Neural cell (in vitro differentiated cells): ENCODE measurements around the gene STARD9. TPM values are rescaled to one million over a fixed set of nuclear protein-coding genes. Genes with fewer than 3 reads are reported as not detected.

ENCODE experiments used
- H2AFZ ChIP-seq: fragments of 200-600, 300-800 bp; sonication (generic), shearing (Covaris generic); 2 replicates; pipeline ENCODE4 v1.6.0; 2014; ENCODE audit warnings: low read depth, mild to moderate bottlenecking, antibody characterized with exemption, low read length, moderate library complexity
- H3F3A ChIP-seq: fragments of 200-600 bp; shearing (Covaris generic); 2 replicates; pipeline ENCODE4 v1.6.1; 2016; ENCODE audit warnings: mild to moderate bottlenecking, moderate library complexity, mixed read lengths, antibody characterized with exemption, low read length; ENCODE audit not compliant: insufficient read depth, poor library complexity, severe bottlenecking
- H3K27ac ChIP-seq: fragments of 200-600, 300-800 bp; sonication (generic), shearing (Covaris generic); 2 replicates; pipeline ENCODE4 v1.5.1; 2014; ENCODE audit warnings: mild to moderate bottlenecking, low read length, moderate library complexity
- H3K27me3 ChIP-seq: fragments of 300-800, 200-600 bp; sonication (generic), shearing (Covaris generic); 2 replicates; pipeline ENCODE4 v1.6.0; 2014; ENCODE audit warnings: mild to moderate bottlenecking, low read depth, low read length, moderate library complexity; ENCODE audit not compliant: insufficient read depth
- H3K36me3 ChIP-seq: fragments of 300-800, 200-600 bp; sonication (generic), shearing (Covaris generic); 2 replicates; pipeline ENCODE4 v1.5.1; 2014; ENCODE audit warnings: mild to moderate bottlenecking, antibody characterized with exemption, low read length, moderate library complexity; ENCODE audit not compliant: insufficient read depth
- H3K4me2 ChIP-seq: fragments of 300-800, 200-600 bp; sonication (generic), shearing (Covaris generic); 2 replicates; pipeline ENCODE4 v1.6.0; 2014; ENCODE audit warnings: mild to moderate bottlenecking, low read length
- H3K4me3 ChIP-seq: fragments of 300-800, 200-600 bp; sonication (generic), shearing (Covaris generic); 2 replicates; pipeline ENCODE4 v1.5.1; 2014; ENCODE audit warnings: mild to moderate bottlenecking, low read length, moderate library complexity
- H3K79me2 ChIP-seq: fragments of 200-600 bp; shearing (Covaris generic); replicated peaks from 2 replicates; pipeline ENCODE4 v1.6.0; 2014; ENCODE audit warnings: mild to moderate bottlenecking, low read length, moderate library complexity; ENCODE audit not compliant: insufficient read depth
- H3K9ac ChIP-seq: fragments of 300-800, 200-600 bp; sonication (generic), shearing (Covaris generic); 2 replicates; pipeline ENCODE4 v1.6.1; 2016; ENCODE audit warnings: mild to moderate bottlenecking, low read length, mixed read lengths
- H3K9me2 ChIP-seq: fragments of 200-600 bp; shearing (Covaris generic); 2 replicates; pipeline ENCODE4 v1.6.1; 2016; ENCODE audit warnings: mild to moderate bottlenecking, low read length, mixed read lengths; ENCODE audit not compliant: insufficient read depth
- H3K9me3 ChIP-seq: fragments of 200-600, 300-800 bp; sonication (generic), shearing (Covaris generic); 2 replicates; pipeline ENCODE4 v1.6.1; 2016; ENCODE audit warnings: mild to moderate bottlenecking, mixed run types, low read length, moderate library complexity, mixed read lengths
- H4K20me1 ChIP-seq: fragments of 200-600 bp; shearing (Covaris generic); 2 replicates; pipeline ENCODE4 v1.6.1; 2016; ENCODE audit warnings: mild to moderate bottlenecking, mixed run types; ENCODE audit not compliant: insufficient read depth
- EP300 ChIP-seq: fragments of 450-650 bp; conservative IDR thresholded peaks from 2 replicates; pipeline ENCODE4 v1.6.1; 2014; ENCODE audit warnings: antibody characterized with exemption, mild to moderate bottlenecking, moderate library complexity; ENCODE audit not compliant: poor library complexity, severe bottlenecking
- EZH2 ChIP-seq: fragments of 200-600, 300-800 bp; shearing (Covaris generic), sonication (generic); IDR thresholded peaks from 2 replicates; pipeline ENCODE4 v1.6.1; 2014; ENCODE audit warnings: antibody characterized with exemption, low read length, borderline replicate concordance, mild to moderate bottlenecking; ENCODE audit not compliant: insufficient read depth, poor library complexity, severe bottlenecking
- MXI1 ChIP-seq: fragments of 450-650 bp; conservative IDR thresholded peaks from 2 replicates; pipeline ENCODE4 v1.6.1; 2014; ENCODE audit warnings: antibody characterized with exemption, mild to moderate bottlenecking; ENCODE audit not compliant: poor library complexity, severe bottlenecking
- POLR2AphosphoS5 ChIP-seq: IDR thresholded peaks from 2 replicates; pipeline ENCODE4 v1.6.1; 2012
- RAD21 ChIP-seq: fragments of 450-650 bp; conservative IDR thresholded peaks from 2 replicates; pipeline ENCODE4 v1.6.1; 2014; ENCODE audit warnings: antibody characterized with exemption, mild to moderate bottlenecking, moderate library complexity
- SMC3 ChIP-seq: fragments of 450-650 bp; conservative IDR thresholded peaks from 2 replicates; pipeline ENCODE4 v1.6.1; 2014; ENCODE audit warnings: antibody characterized with exemption, mild to moderate bottlenecking, moderate library complexity; ENCODE audit not compliant: poor library complexity
- TAF1 ChIP-seq: IDR thresholded peaks from 2 replicates; pipeline ENCODE4 v1.6.1; 2012; ENCODE audit warnings: low read depth
- polyA plus RNA-seq: library from polyadenylated mRNA; depleted of rRNA; stranded (reverse); fragments of >200 nt; gene quantifications from 2 replicates; pipeline ENCODE4 v1.2.3, GENCODE V29; 2014
- TF ChIP-seq, protein P1 (sequence below): IDR thresholded peaks from 2 replicates; pipeline ENCODE4 v1.6.1; 2012; ENCODE audit warnings: borderline replicate concordance
- TF ChIP-seq, protein P2 (sequence below): fragments of 450-650 bp; IDR thresholded peaks from 2 replicates; pipeline ENCODE4 v1.5.1; 2014; ENCODE audit warnings: antibody characterized with exemption, mild to moderate bottlenecking, moderate library complexity; ENCODE audit not compliant: poor library complexity, severe bottlenecking

Gene STARD9
- polyA plus RNA-seq, 1 donor from 2014 or later: 6.4 TPM

DNA sequence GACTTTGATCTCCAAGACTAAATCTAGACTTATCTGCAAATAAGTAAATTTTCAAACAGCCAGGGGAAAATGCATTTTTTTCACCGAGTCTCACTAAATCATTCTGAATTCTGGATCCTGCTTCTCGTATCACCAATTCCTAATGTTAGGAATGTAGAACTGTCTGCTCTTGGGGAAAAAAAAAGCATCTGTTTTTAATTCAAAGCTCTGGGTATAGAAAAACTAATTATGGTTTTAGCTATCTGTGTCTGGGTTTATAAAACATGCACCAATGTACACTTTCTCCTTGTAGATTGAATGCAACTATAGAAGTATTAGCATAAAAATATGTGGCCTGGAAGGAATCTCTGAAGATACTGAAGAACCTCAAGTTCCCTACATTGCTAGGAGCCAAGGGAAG, 166.3 kb downstream of the STARD9 start (continued):
- TF ChIP-seq, protein P1, sequence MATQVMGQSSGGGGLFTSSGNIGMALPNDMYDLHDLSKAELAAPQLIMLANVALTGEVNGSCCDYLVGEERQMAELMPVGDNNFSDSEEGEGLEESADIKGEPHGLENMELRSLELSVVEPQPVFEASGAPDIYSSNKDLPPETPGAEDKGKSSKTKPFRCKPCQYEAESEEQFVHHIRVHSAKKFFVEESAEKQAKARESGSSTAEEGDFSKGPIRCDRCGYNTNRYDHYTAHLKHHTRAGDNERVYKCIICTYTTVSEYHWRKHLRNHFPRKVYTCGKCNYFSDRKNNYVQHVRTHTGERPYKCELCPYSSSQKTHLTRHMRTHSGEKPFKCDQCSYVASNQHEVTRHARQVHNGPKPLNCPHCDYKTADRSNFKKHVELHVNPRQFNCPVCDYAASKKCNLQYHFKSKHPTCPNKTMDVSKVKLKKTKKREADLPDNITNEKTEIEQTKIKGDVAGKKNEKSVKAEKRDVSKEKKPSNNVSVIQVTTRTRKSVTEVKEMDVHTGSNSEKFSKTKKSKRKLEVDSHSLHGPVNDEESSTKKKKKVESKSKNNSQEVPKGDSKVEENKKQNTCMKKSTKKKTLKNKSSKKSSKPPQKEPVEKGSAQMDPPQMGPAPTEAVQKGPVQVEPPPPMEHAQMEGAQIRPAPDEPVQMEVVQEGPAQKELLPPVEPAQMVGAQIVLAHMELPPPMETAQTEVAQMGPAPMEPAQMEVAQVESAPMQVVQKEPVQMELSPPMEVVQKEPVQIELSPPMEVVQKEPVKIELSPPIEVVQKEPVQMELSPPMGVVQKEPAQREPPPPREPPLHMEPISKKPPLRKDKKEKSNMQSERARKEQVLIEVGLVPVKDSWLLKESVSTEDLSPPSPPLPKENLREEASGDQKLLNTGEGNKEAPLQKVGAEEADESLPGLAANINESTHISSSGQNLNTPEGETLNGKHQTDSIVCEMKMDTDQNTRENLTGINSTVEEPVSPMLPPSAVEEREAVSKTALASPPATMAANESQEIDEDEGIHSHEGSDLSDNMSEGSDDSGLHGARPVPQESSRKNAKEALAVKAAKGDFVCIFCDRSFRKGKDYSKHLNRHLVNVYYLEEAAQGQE: no peak
- TF ChIP-seq RAD21 (no peak), MXI1 (no peak)

DNA sequence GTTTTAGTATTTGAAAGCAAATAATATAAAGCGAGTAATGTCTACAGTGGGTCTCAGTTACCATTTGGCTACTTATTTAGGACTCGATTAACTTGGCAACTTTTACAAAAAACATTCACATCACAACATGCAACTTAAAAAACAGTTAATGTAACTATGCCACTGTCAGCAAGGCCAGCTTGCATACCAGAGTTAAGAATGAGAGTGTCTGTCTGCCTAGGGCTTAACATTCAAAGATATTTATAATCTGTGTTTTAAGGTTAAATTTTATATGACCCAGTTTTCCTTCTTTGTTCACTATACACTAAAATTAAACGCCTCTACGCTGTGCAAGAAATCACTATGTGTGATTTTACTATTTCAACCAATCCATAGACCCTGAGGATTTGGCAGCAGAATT, 166.7 kb downstream of the STARD9 start:
- H3K9me3 ChIP-seq: no peaks in the 10 kb centered on the region
- H2AFZ ChIP-seq: no peak overlapping the region
- no peak overlapping the region for H3K4me2 ChIP-seq
- H3K79me2 ChIP-seq: peaks cover 2% of the 10 kb centered on the region
- H3K9ac ChIP-seq: no peak overlapping the region
- no peak overlapping the region for H3K27ac ChIP-seq
- H3F3A ChIP-seq: no peaks in the 10 kb centered on the region
- H3K9me2 ChIP-seq: no peaks in the 10 kb centered on the region
- no peaks in the 10 kb centered on the region for H3K27me3 ChIP-seq
- TF ChIP-seq RAD21 (no peak), EZH2 (no peak), EP300 (no peak), POLR2AphosphoS5 (no peak), TAF1 (no peak)
- H4K20me1 ChIP-seq: no peaks in the 10 kb centered on the region
- H3K4me3 ChIP-seq: no peak overlapping the region
- no peaks in the 10 kb centered on the region for H3K36me3 ChIP-seq

DNA sequence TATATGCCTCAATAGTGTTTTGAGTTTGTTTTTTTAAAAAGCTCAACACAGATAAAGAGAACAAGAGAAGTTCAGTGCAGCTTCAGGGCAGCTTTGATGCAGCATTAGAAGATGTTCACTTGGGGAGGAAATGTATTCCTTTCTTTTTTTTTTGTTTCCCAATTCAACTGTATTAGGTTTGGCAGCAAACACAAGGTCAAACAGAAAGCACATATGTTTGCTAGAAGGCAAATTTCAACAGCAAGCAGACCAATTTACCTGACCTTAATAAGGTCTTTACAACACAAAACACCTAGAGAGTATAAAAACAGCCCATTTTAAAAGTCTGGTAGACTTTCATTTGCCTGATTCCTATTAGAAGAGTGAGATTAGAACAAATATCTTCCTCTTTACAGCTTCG, 168.8 kb downstream of the STARD9 start:
- H3K27ac ChIP-seq: no peak overlapping the region
- H3K9ac ChIP-seq: no peak overlapping the region
- no peaks in the 10 kb centered on the region for H3F3A ChIP-seq
- H3K4me3 ChIP-seq: no peak overlapping the region
- no peak overlapping the region for H2AFZ ChIP-seq
- H4K20me1 ChIP-seq: no peaks in the 10 kb centered on the region
- H3K36me3 ChIP-seq: no peaks in the 10 kb centered on the region
- no peak overlapping the region for H3K4me2 ChIP-seq
- no peaks in the 10 kb centered on the region for H3K9me3 ChIP-seq
- TF ChIP-seq POLR2AphosphoS5: no peak
- TF ChIP-seq, protein P1: no peak
- no peak for TF ChIP-seq RAD21
- TF ChIP-seq SMC3: no peak
- no peak for TF ChIP-seq TAF1
- TF ChIP-seq, protein P2, sequence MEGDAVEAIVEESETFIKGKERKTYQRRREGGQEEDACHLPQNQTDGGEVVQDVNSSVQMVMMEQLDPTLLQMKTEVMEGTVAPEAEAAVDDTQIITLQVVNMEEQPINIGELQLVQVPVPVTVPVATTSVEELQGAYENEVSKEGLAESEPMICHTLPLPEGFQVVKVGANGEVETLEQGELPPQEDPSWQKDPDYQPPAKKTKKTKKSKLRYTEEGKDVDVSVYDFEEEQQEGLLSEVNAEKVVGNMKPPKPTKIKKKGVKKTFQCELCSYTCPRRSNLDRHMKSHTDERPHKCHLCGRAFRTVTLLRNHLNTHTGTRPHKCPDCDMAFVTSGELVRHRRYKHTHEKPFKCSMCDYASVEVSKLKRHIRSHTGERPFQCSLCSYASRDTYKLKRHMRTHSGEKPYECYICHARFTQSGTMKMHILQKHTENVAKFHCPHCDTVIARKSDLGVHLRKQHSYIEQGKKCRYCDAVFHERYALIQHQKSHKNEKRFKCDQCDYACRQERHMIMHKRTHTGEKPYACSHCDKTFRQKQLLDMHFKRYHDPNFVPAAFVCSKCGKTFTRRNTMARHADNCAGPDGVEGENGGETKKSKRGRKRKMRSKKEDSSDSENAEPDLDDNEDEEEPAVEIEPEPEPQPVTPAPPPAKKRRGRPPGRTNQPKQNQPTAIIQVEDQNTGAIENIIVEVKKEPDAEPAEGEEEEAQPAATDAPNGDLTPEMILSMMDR: no peak
- no peak for TF ChIP-seq EP300
- no peak for TF ChIP-seq EZH2
- no peak for TF ChIP-seq MXI1
- H3K79me2 ChIP-seq: no peaks in the 10 kb centered on the region
- no peaks in the 10 kb centered on the region for H3K9me2 ChIP-seq
- H3K27me3 ChIP-seq: no peaks in the 10 kb centered on the region
